Neuronal stem cell (in vitro differentiated cells): Measurements from ENCODE around the gene DNAH17.

Experiments
- DNase-seq: peaks from one replicate; pipeline ENCODE4 v3.0.0-alpha.2; 2013; ENCODE audit warnings: low spot score
- H2AFZ ChIP-seq: one replicate; pipeline ENCODE4 v1.6.1; 2013; ENCODE audit warnings: mild to moderate bottlenecking, low read length, inconsistent platforms
- H2AK5ac ChIP-seq: 2 replicates; pipeline ENCODE4 v1.6.1; 2013; ENCODE audit warnings: low read depth, mild to moderate bottlenecking, inconsistent platforms, low read length, moderate library complexity, mixed read lengths
- H2BK120ac ChIP-seq: 2 replicates; pipeline ENCODE4 v1.6.1; 2013; ENCODE audit warnings: low read depth, mild to moderate bottlenecking, inconsistent platforms, low read length, moderate library complexity, mixed read lengths
- H2BK12ac ChIP-seq: one replicate; pipeline ENCODE4 v1.6.1; 2013; ENCODE audit warnings: low read length, inconsistent platforms
- H2BK15ac ChIP-seq: 2 replicates; pipeline ENCODE4 v1.6.1; 2013; ENCODE audit warnings: mild to moderate bottlenecking, low read length, inconsistent platforms, mixed read lengths
- H2BK5ac ChIP-seq: one replicate; pipeline ENCODE4 v1.6.1; 2013; ENCODE audit warnings: inconsistent platforms, mild to moderate bottlenecking, low read length, moderate library complexity
- H3K14ac ChIP-seq: one replicate; pipeline ENCODE4 v1.6.1; 2013; ENCODE audit warnings: low read length, inconsistent platforms
- H3K18ac ChIP-seq: 2 replicates; pipeline ENCODE4 v1.6.1; 2013; ENCODE audit warnings: low read length, inconsistent platforms
- H3K23ac ChIP-seq: 2 replicates; pipeline ENCODE4 v1.6.1; 2013; ENCODE audit warnings: low read depth, mild to moderate bottlenecking, mixed read lengths, low read length, inconsistent platforms; ENCODE audit not compliant: poor library complexity
- H3K27ac ChIP-seq: replicated peaks from 3 replicates; pipeline ENCODE4 v1.5.1; 2013; ENCODE audit warnings: low read length, inconsistent platforms
- H3K27me3 ChIP-seq, 3 experiments: 2 replicates each; pipeline ENCODE4 v1.6.1; 2013; ENCODE audit warnings: low read length in 3 of 3, mild to moderate bottlenecking in 2 of 3, inconsistent platforms in 1 of 3, low read depth in 1 of 3, mixed read lengths in 1 of 3, moderate library complexity in 1 of 3; ENCODE audit not compliant: control insufficient read depth in 3 of 3, insufficient read depth in 3 of 3
- H3K36me3 ChIP-seq, 2 donors: replicated peaks in 1 of 2; 2 replicates each; pipeline ENCODE4 v1.6.1; 2013; ENCODE audit warnings: low read length in 2 of 2; ENCODE audit not compliant: control insufficient read depth in 2 of 2, insufficient read depth in 2 of 2
- H3K4ac ChIP-seq: 2 replicates; pipeline ENCODE4 v1.6.1; 2013; ENCODE audit warnings: inconsistent platforms, mild to moderate bottlenecking, low read length, moderate library complexity
- H3K4me1 ChIP-seq, 2 donors: 1 replicate in 1 of 2; 2 replicates in 1 of 2; pipeline ENCODE4 v1.6.1; 2013; ENCODE audit warnings: low read length in 2 of 2, low read depth in 1 of 2; ENCODE audit not compliant: control insufficient read depth in 2 of 2, insufficient read depth in 1 of 2
- H3K4me2 ChIP-seq: one replicate; pipeline ENCODE4 v1.6.1; 2013; ENCODE audit warnings: mild to moderate bottlenecking, low read length, inconsistent platforms; ENCODE audit not compliant: insufficient read depth, poor library complexity, severe bottlenecking
- H3K4me3 ChIP-seq, 2 donors: 2 replicates each; pipeline ENCODE4 v1.5.1; 2013; ENCODE audit warnings: low read length in 2 of 2, mild to moderate bottlenecking in 2 of 2, inconsistent platforms in 1 of 2, moderate library complexity in 1 of 2
- H3K79me1 ChIP-seq: one replicate; pipeline ENCODE4 v1.6.1; 2013; ENCODE audit warnings: low read depth, mild to moderate bottlenecking, inconsistent platforms, low read length, moderate library complexity
- H3K9ac ChIP-seq: one replicate; pipeline ENCODE4 v1.6.1; 2013; ENCODE audit warnings: mild to moderate bottlenecking, low read depth, low read length, inconsistent platforms; ENCODE audit not compliant: poor library complexity
- H3K9me3 ChIP-seq, 2 donors: replicated peaks in 1 of 2; 2 replicates each; pipeline versions ENCODE3 to v1.6.1; 2013; ENCODE audit warnings: low read length in 2 of 2, mild to moderate bottlenecking in 2 of 2, inconsistent platforms in 1 of 2, low read depth in 1 of 2, mixed read lengths in 1 of 2, moderate library complexity in 1 of 2; ENCODE audit not compliant: control insufficient read depth in 2 of 2, insufficient read depth in 1 of 2
- H4K8ac ChIP-seq: one replicate; pipeline ENCODE4 v1.6.1; 2013; ENCODE audit warnings: low read depth, mild to moderate bottlenecking, inconsistent platforms, low read length, moderate library complexity
- H4K91ac ChIP-seq: one replicate; pipeline ENCODE4 v1.6.1; 2013; ENCODE audit warnings: low read length, low read depth, mild to moderate bottlenecking, inconsistent platforms; ENCODE audit not compliant: poor library complexity
- WGBS, 2 donors: extraction: QIAGEN DNeasy Blood & Tissue Kit; methylation state at CpG; one replicate each; pipeline ENCODE4 v1.1.7; 2013; ENCODE audit warnings: missing lambda C conversion rate in 2 of 2, mixed read lengths in 1 of 2; ENCODE audit not compliant: insufficient read length in 2 of 2, insufficient replicate concordance in 1 of 2; ENCODE audit errors: extremely low coverage in 2 of 2; 5-methylcytosine and 5-hydroxymethylcytosine counted together

Gene DNAH17

DNA sequence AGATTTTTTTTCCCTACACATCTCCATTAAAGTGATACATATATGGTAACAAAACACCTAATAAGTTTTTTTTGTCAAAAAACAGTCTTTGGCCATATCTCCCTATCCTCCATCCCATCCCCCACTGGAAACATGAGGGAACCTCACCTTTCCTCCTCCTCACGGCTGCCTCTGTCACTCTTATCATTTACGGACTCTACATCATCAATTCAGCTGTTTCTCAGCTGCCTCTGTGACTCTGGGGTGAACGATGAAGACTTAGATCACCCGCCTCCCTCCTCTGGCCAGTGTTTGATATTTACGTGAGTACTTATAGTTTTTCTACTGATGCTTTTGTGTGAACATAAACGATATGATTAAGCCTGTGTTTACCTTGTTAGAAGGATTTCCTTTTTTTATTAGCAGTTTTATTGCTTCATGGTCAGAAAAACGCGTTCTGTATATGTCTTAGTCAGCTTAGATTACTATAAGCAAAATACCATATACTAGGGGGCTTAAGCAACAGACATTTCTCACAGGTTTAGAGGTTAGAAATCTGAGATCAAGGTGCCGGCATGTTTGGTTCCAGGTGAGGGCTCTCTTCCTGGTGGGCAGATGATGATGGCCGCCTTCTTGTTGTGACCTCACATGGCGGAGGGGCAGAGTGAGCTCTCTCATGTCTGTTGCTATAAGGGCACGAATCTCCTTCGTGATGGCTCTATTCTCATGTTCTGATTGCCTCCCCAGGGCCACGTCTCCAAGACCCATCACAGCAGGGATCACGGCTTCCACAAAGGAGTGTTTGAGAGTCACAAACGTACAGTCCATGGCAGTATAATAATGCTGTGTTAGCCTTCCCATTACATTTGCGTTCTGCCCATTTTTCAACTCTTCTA lies 32.1 kb downstream of the DNAH17 start:
- Histone ChIP-seq H4K8ac (no peak overlapping the region), H3K27me3 (no peaks in the 10 kb centered on the region), H4K91ac (no peak overlapping the region), H2AFZ (no peak overlapping the region), H3K18ac (no peak overlapping the region), H3K14ac (no peak overlapping the region), H3K4me2 (no peak overlapping the region), H3K36me3 (peaks cover 0 to 2% of the 10 kb centered on the region in 2 donors), H2AK5ac (no peak overlapping the region), H3K9me3 (peaks cover 0 to 4% of the 10 kb centered on the region in 2 donors), H3K4me3 (no peak overlapping the region), H3K79me1 (no peaks in the 10 kb centered on the region), H2BK15ac (no peak overlapping the region), H3K9ac (no peak overlapping the region), H2BK12ac (no peak overlapping the region), H3K23ac (no peak overlapping the region), H2BK5ac (no peak overlapping the region), H2BK120ac (no peak overlapping the region), H3K4ac (no peak overlapping the region), H3K27ac (no peak overlapping the region), H3K4me1 (peaks cover 0 to 1% of the 10 kb centered on the region in 2 donors)
- WGBS, 2 donors, result no CpG with 5 or more reads among the region's 17 CpGs
- no peak for DNase-seq

DNA sequence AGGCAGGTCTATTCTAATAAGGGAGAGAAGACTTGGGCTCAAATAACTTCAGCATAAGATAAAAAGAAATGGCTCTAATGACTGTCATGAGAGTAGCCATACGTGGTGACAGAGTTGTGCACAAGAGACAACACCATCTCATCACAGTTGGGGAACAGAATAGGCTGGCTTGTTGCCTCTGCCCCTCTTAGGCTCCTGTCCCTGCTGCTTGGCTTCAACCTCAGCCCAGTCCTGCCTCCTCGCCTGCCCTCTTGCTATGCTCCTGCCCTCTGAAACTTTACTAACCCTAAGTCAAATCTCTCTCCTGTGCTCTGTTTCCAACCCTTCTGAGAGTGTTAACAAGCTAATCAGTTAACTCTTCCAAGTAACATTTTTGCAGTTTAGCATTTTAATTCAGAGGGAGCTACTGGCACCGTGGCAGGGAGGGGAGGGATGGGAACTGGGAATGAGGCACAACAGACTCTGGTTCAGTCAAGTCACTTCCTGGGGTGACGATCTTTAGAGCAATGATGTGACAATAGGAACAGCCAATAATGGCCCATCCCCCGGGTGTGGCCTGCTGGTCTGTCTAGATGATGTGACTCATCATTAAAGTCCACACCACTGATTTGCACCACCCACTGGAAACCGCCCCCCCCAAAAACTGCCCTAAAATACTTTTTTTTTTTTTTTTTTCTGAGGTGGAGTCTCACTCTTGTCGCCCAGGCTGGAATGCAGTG lies 35.5 kb downstream of the DNAH17 start:
- Histone ChIP-seq H3K79me1 (no peaks in the 10 kb centered on the region), H3K36me3 (peaks cover 0 to 2% of the 10 kb centered on the region in 2 donors), H3K27ac (no peak overlapping the region), H3K4ac (no peak overlapping the region), H3K23ac (no peak overlapping the region), H2BK120ac (no peak overlapping the region), H3K27me3 (peaks cover 0 to 4% (median 0%) of the 10 kb centered on the region in 3 experiments), H3K14ac (no peak overlapping the region), H3K4me3 (no peak overlapping the region), H3K9ac (no peak overlapping the region), H2AK5ac (no peak overlapping the region), H2BK5ac (no peak overlapping the region), H3K4me1 (peaks cover 0 to 7% of the 10 kb centered on the region in 2 donors), H4K91ac (no peak overlapping the region), H3K9me3 (peaks cover 0 to 3% of the 10 kb centered on the region in 2 donors), H2AFZ (no peak overlapping the region), H2BK12ac (no peak overlapping the region), H3K4me2 (no peak overlapping the region), H2BK15ac (no peak overlapping the region), H3K18ac (no peak overlapping the region), H4K8ac (no peak overlapping the region)
- DNase-seq, result no peak
- WGBS, 2 donors, result no CpG with 5 or more reads among the region's 7 CpGs

DNA sequence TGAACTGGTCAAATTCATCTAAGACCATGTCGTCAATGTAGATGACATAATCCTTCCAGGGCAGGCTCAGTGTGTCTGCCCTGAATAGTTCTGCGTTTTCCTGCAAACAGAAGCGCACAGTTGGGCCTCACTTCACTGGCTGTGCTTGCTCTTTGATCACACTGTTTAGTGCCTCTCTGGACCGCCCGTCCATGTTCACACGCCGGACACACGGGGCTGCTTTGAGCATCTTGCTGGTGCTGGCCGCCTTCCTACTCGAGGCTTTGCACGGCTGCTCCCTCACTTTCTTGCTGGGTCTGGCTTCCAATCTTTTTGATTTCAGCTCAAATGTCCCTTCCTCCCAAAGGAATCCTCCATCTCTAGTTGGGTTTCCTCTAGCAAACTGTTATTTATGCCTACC lies 37.4 kb downstream of the DNAH17 start:
- Histone ChIP-seq H4K8ac (no peak overlapping the region), H2BK120ac (no peak overlapping the region), H3K36me3 (peaks cover 0 to 3% of the 10 kb centered on the region in 2 donors), H2BK5ac (no peak overlapping the region), H2AK5ac (no peak overlapping the region), H3K14ac (no peak overlapping the region), H3K23ac (no peak overlapping the region), H2BK15ac (no peak overlapping the region), H3K18ac (peak overlapping the region; percentile 25), H3K9ac (no peak overlapping the region), H3K79me1 (no peaks in the 10 kb centered on the region), H3K27ac (no peak overlapping the region), H3K4ac (no peak overlapping the region), H3K4me3 (no peak overlapping the region), H2BK12ac (peak overlapping the region; percentile 4), H3K4me1 (peaks cover 0 to 10% of the 10 kb centered on the region in 2 donors), H3K4me2 (no peak overlapping the region), H4K91ac (no peak overlapping the region), H3K9me3 (peaks cover 0 to 3% of the 10 kb centered on the region in 2 donors), H2AFZ (no peak overlapping the region), H3K27me3 (peaks cover 0 to 4% (median 0%) of the 10 kb centered on the region in 3 experiments)
- no peak for DNase-seq
- no CpG with 5 or more reads among the region's 11 CpGs for WGBS, 2 donors
